Panc1 (cell line): ENCODE results near the gene MYLK3. TPM values are rescaled to one million over a fixed set of nuclear protein-coding genes. Genes with fewer than 3 reads are reported as not detected.

Experiments used
- ATAC-seq: fragments of 200-7000 bp; cut with Tn5 transposase; 2 replicates; pipeline ENCODE4 v1.9.1; 2020; ENCODE audit warnings: mild to moderate bottlenecking, moderate library complexity
- BruUV-seq: library from RNA; stranded (reverse); fragments of 400-500 nt; replicated peaks from 2 replicates; lab custom pipeline; 2021; lab: Mats Ljungman, UMichigan
- CTCF ChIA-PET: fragments of 300-600 bp; sonication (Branson Sonifier 250); formaldehyde crosslinking; loops from one replicate; lab custom pipeline; 2022; ENCODE audit warnings: antibody characterized with exemption; lab: Charles Lee
- POLR2A ChIA-PET: fragments of 300-600 bp; sonication (Branson Sonifier 250); formaldehyde crosslinking; loops from one replicate; lab custom pipeline; 2022; ENCODE audit warnings: antibody characterized with exemption; lab: Charles Lee
- DNase-seq: peaks from one replicate; pipeline ENCODE4 v3.0.0-alpha.2; 2010; ENCODE audit warnings: low read depth, low spot score
- H3K27ac ChIP-seq: 2 replicates; pipeline ENCODE4 v1.5.1; 2011; ENCODE audit warnings: mild to moderate bottlenecking, low read length, inconsistent platforms
- H3K27me3 ChIP-seq: fragments of 200-500 bp; sonication (Bioruptor generic); 2 replicates; pipeline ENCODE4 v1.6.0; 2014; ENCODE audit warnings: low read length, inconsistent platforms; ENCODE audit not compliant: control insufficient read depth, insufficient read depth
- H3K36me3 ChIP-seq: fragments of 200-500 bp; sonication (Bioruptor generic); 2 replicates; pipeline ENCODE4 v1.5.1; 2014; ENCODE audit warnings: inconsistent platforms, mild to moderate bottlenecking, low read length, moderate library complexity; ENCODE audit not compliant: control insufficient read depth, insufficient read depth
- H3K4me1 ChIP-seq: 2 replicates; pipeline ENCODE4 v1.5.1; 2011; ENCODE audit warnings: inconsistent platforms, mild to moderate bottlenecking, low read length, moderate library complexity; ENCODE audit not compliant: control insufficient read depth, insufficient read depth
- H3K4me3 ChIP-seq, 2 experiments: 2 replicates each; pipeline ENCODE4 v1.5.1; 2011 to 2012; ENCODE audit warnings: low read depth in 2 of 2, low read length in 2 of 2, mild to moderate bottlenecking in 2 of 2, inconsistent platforms in 1 of 2, moderate library complexity in 1 of 2
- H3K9me3 ChIP-seq: fragments of 200-500 bp; sonication (Bioruptor generic); 2 replicates; pipeline ENCODE4 v1.5.1; 2014; ENCODE audit warnings: low read depth, mild to moderate bottlenecking, inconsistent platforms, low read length, moderate library complexity; ENCODE audit not compliant: control insufficient read depth, insufficient read depth
- CTCF ChIP-seq: fragments of 450-650 bp; IDR thresholded peaks from 2 replicates; pipeline ENCODE4 v1.5.1; 2017; ENCODE audit warnings: mild to moderate bottlenecking
- POLR2AphosphoS5 ChIP-seq: IDR thresholded peaks from 2 replicates; pipeline ENCODE4 v1.6.1; 2012; ENCODE audit warnings: mild to moderate bottlenecking, low read depth, low read length, moderate library complexity
- REST ChIP-seq, 2 experiments: IDR thresholded peaks; 2 replicates each; pipeline ENCODE4 v1.6.1; 2011 to 2012; ENCODE audit warnings: low read depth in 2 of 2, control low read depth in 1 of 2, low read length in 1 of 2, mild to moderate bottlenecking in 1 of 2, moderate library complexity in 1 of 2; ENCODE audit not compliant: insufficient read depth in 1 of 2
- SIN3A ChIP-seq: IDR thresholded peaks from 2 replicates; pipeline ENCODE4 v1.6.1; 2012; ENCODE audit warnings: low read depth, mild to moderate bottlenecking, low read length, moderate library complexity, borderline replicate concordance; ENCODE audit not compliant: insufficient read depth
- TCF7L2 ChIP-seq: IDR thresholded peaks from 2 replicates; pipeline ENCODE4 v1.6.1; 2011; ENCODE audit warnings: mild to moderate bottlenecking, low read depth, low read length, inconsistent platforms
- in situ Hi-C: cut with HindIII; loops from 2 replicates; pipeline ENCODE4 v1.10.0; 2016; ENCODE audit warnings: low sequenced_read_pairs, low pct_unique_long_range_greater_than_20kb
- intact Hi-C: fragments of 100-400 bp; cut with micrococcal nuclease; formaldehyde crosslinking; loops from one replicate; pipeline ENCODE4 v1.10.0; 2022; ENCODE audit not compliant: unreplicated experiment
- total RNA-seq: library from RNA; stranded (reverse); gene quantifications from one replicate; pipeline ENCODE4 v1.2.1, GENCODE V29; 2021; ENCODE audit not compliant: unreplicated experiment

MYLK3 gene
- total RNA-seq, 1 experiment from 2014 or later, result 0.31 TPM

- Histone ChIP-seq H3K27me3 (no peaks in the 10 kb centered on the region), H3K4me3 (no peak overlapping the region), H3K4me1 (no peaks in the 10 kb centered on the region), H3K36me3 (no peaks in the 10 kb centered on the region), H3K27ac (no peak overlapping the region), H3K9me3 (no peaks in the 10 kb centered on the region)
- CTCF ChIA-PET, result no interaction called here
- ATAC-seq (no peak), DNase-seq (no peak)
- no TSS peak for BruUV-seq
- in situ Hi-C loops (no loop called here), intact Hi-C loops (no loop called here)
- POLR2A ChIA-PET, result no interaction called here
- TF ChIP-seq POLR2AphosphoS5, result no peak
- TF ChIP-seq REST (IDR thresholded peaks at IDR 0.05; ENCODE audit: insufficient read depth in 1 of 2, low read depth in 2 of 2, low read length in 1 of 2), result no peak
- no peak for TF ChIP-seq SIN3A
- no peak for TF ChIP-seq CTCF
- no peak for TF ChIP-seq TCF7L2
These were observed 24.3 kb upstream of the MYLK3 start for GRCh38 chr16:46772463-46772862.

GRCh38 chr16:46768809-46769208, 20.7 kb upstream of the MYLK3 start:
- TF ChIP-seq SIN3A, result no peak
- no peak for TF ChIP-seq TCF7L2
- TF ChIP-seq POLR2AphosphoS5, result no peak
- no peak for TF ChIP-seq CTCF
- no peak for TF ChIP-seq REST (IDR thresholded peaks at IDR 0.05; ENCODE audit: insufficient read depth in 1 of 2, low read depth in 2 of 2, low read length in 1 of 2)

More at GRCh38 chr16:46768809-46769208, 20.7 kb upstream of the MYLK3 start:
- Histone ChIP-seq H3K36me3 (no peaks in the 10 kb centered on the region), H3K27me3 (no peaks in the 10 kb centered on the region), H3K4me1 (no peaks in the 10 kb centered on the region), H3K4me3 (no peak overlapping the region), H3K9me3 (no peaks in the 10 kb centered on the region), H3K27ac (no peak overlapping the region)
- intact Hi-C loops, result no loop called here
- in situ Hi-C loops, result no loop called here
- no TSS peak for BruUV-seq
- ChIA-PET POLR2A (no interaction called here), CTCF (no interaction called here)
- DNase-seq, result no peak
- ATAC-seq, result no peak
